ENCODE data around the gene MIGA2.

- TF ChIP-seq CTCF (IDR thresholded peaks at IDR 0.05) (no peak), POLR2A (IDR thresholded peaks at IDR 0.05) (no peak)
Observed at GRCh38 chr9:129094387-129095169, 58.2 kb downstream of the MIGA2 start.
